VCaP (cell line): ENCODE data around the gene MRPL42.
A peak's percentile ranks its signal among the peaks of the same experiment; 100 is the strongest.
"Not testable (repeated sequence)": the region's sequence is repeated elsewhere in the genome, so short reads cannot be mapped to it uniquely, and the experiment has no call there.

Source experiments
- H3K27ac ChIP-seq: fragments of 450-650 bp; 2 replicates; pipeline ENCODE4 v1.5.1; 2017
- CTCF ChIP-seq: fragments of 450-650 bp; conservative IDR thresholded peaks from 2 replicates; pipeline ENCODE4 v1.5.1; 2017; ENCODE audit warnings: mild to moderate bottlenecking, moderate library complexity

The MRPL42 gene

DNA sequence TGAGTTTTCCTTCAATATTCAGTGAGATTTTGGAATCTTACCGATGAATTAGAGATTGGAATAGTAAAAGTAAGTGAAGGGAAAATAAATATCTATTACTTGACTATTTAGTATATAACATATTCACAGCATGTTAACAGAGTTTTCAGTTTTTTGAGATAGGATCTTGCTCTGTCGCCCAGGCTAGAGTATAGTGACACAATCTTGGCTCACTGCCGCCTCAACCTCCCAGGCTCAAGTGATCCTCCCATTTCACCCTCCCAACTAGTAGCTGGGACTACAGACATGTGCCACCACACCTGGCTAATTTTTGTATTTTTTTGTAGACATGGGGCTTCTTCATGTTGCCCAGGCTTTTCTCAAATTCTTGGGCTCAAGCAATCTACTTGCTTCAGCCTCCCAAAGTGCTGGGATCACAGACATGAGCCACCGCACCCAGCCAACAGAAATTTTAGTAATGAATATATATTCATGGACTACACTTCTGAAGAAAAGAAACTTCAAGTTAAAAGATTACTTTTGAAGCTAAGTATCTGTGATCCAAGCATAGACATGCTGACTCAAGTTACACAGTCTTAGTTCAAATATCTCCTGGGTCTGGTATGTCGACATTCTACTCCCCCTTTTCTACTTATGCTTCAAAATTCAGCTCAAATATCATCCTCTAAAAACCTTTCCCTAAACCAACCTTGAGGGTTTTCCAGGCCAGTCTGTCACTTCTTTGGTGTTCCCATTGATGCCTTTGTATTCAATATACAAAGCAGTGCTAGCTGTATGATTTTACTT lies 39.3 kb upstream of the MRPL42 start:
- peak overlapping the region; percentile 71 for H3K27ac ChIP-seq
- TF ChIP-seq CTCF = no peak

- H3K27ac ChIP-seq = peak overlapping the region; percentile 71
- TF ChIP-seq CTCF = no peak
Measured at GRCh38 chr12:93429448-93429847, 37.9 kb upstream of the MRPL42 start.

GRCh38 chr12:93429852-93430251 lies 37.5 kb upstream of the MRPL42 start:
- TF ChIP-seq CTCF = no peak
- peak overlapping the region; percentile 71 for H3K27ac ChIP-seq

- peak overlapping the region; percentile 71 for H3K27ac ChIP-seq
- TF ChIP-seq CTCF = no peak
Measured at GRCh38 chr12:93430280-93430679, 37.0 kb upstream of the MRPL42 start.

DNA sequence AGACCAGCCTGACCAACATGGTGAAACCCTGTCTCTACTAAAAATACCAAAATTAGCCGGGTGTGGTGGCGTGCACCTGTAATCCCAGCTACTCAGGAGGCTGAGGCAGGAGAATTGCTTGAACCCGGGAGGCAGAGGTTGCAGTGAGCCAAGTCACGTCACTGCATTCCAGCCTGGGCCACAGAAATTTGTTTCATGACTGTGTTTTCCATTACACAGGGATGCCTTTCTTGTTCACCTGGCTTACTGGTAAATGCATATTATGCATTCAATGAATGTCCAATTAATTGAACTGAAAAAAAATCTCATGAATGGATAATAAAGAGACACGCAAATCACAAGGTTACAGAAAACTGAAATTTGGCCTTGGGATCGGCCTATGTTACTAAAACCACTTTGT lies 35.3 kb upstream of the MRPL42 start:
- not testable (repeated sequence) for H3K27ac ChIP-seq

- no peak overlapping the region for H3K27ac ChIP-seq
- TF ChIP-seq CTCF = no peak
Measured at GRCh38 chr12:93434256-93434865, 33.0 kb upstream of the MRPL42 start.

DNA sequence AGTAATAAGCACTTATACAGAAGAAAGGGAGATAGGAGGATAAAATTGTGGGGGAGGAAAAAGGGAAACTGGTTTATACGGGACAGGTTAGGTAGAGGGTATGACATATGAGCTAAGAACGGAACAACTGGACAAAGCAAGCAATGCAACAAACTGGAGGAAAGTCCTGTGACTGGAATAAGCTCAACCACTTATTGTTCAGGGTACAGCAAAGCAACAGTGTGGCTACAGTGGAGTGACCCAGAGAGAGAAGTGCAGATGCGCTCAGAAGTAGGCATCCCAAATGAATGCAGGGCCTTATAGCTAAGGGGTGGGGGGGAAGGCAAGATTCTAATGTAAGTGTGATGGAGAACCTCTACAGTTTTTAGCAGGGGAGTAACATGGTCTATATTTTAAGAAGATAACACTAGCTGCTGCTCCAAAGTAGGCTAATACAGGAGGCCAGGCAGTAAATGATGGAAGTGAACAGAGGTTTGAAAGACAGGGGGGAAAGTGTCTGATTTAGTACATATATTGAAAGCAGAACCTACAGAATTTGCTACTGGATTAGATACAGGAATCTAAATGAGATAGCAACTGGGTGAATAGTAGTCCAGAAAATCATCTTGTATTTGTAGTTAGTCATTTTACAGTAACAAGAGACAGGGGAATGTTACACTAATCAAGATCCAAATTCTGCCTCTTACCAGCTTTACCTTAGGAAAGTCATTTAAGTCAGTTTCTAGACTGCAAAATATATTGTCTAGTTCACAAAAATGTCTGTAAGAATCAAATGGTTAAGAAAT lies 28.9 kb upstream of the MRPL42 start:
- H3K27ac ChIP-seq = no peak overlapping the region
- TF ChIP-seq CTCF = no peak
